H9 (cell line): ENCODE results near the gene RXRB. TPM values are rescaled to one million over a fixed set of nuclear protein-coding genes. Genes with fewer than 3 reads are reported as not detected.

Experiments used
- DNase-seq: peaks from one replicate; pipeline ENCODE4 v3.0.0-alpha.2; 2017
- H2AFZ ChIP-seq: one replicate; pipeline ENCODE4 v1.6.1; 2013; ENCODE audit warnings: mild to moderate bottlenecking, low read length, control low read depth, moderate library complexity
- H2AK5ac ChIP-seq: 2 replicates; pipeline ENCODE4 v1.6.1; 2013; ENCODE audit warnings: low read length, control low read depth, mixed read lengths; ENCODE audit not compliant: insufficient read length
- H2BK120ac ChIP-seq: one replicate; pipeline ENCODE4 v1.6.1; 2013; ENCODE audit warnings: low read depth, mild to moderate bottlenecking, low read length, control low read depth, inconsistent platforms; ENCODE audit not compliant: poor library complexity, severe bottlenecking
- H2BK12ac ChIP-seq: 2 replicates; pipeline ENCODE4 v1.6.1; 2013; ENCODE audit warnings: low read length, control low read depth, mixed read lengths, low read depth; ENCODE audit not compliant: insufficient read length
- H2BK15ac ChIP-seq: 2 replicates; pipeline ENCODE4 v1.6.1; 2013; ENCODE audit warnings: low read depth, low read length, control low read depth
- H2BK20ac ChIP-seq: one replicate; pipeline ENCODE4 v1.6.1; 2013; ENCODE audit warnings: low read depth, mild to moderate bottlenecking, low read length, control low read depth, inconsistent platforms; ENCODE audit not compliant: poor library complexity, severe bottlenecking
- H2BK5ac ChIP-seq: 2 replicates; pipeline ENCODE4 v1.6.1; 2013; ENCODE audit warnings: low read length, control low read depth, mixed read lengths; ENCODE audit not compliant: insufficient read length
- H3K14ac ChIP-seq: 2 replicates; pipeline ENCODE4 v1.6.1; 2013; ENCODE audit warnings: low read length, control low read depth; ENCODE audit not compliant: insufficient read depth
- H3K18ac ChIP-seq: 2 replicates; pipeline ENCODE4 v1.6.1; 2013; ENCODE audit warnings: low read depth, mild to moderate bottlenecking, mixed read lengths, low read length, control low read depth; ENCODE audit not compliant: insufficient read length
- H3K23ac ChIP-seq: 2 replicates; pipeline ENCODE4 v1.6.1; 2013; ENCODE audit warnings: low read length, control low read depth, mixed read lengths, low read depth; ENCODE audit not compliant: insufficient read length
- H3K23me2 ChIP-seq: 2 replicates; pipeline ENCODE4 v1.6.1; 2013; ENCODE audit warnings: low read depth, mild to moderate bottlenecking, mixed read lengths, low read length, control low read depth; ENCODE audit not compliant: insufficient read length, poor library complexity, severe bottlenecking
- H3K27ac ChIP-seq: 2 replicates; pipeline ENCODE4 v1.5.1; 2013; ENCODE audit warnings: low read length, control low read depth, mixed read lengths, low read depth; ENCODE audit not compliant: insufficient read length
- H3K27me3 ChIP-seq: 2 replicates; pipeline ENCODE4 v1.6.1; 2013; ENCODE audit warnings: low read length, control low read depth, inconsistent platforms; ENCODE audit not compliant: insufficient read depth
- H3K4ac ChIP-seq: 2 replicates; pipeline ENCODE4 v1.6.1; 2013; ENCODE audit warnings: low read depth, mild to moderate bottlenecking, control low read depth, inconsistent platforms, low read length, moderate library complexity
- H3K4me1 ChIP-seq: 2 replicates; pipeline ENCODE4 v1.6.1; 2013; ENCODE audit warnings: low read length, control low read depth, inconsistent platforms; ENCODE audit not compliant: insufficient read depth
- H3K4me2 ChIP-seq: 2 replicates; pipeline ENCODE4 v1.6.1; 2013; ENCODE audit warnings: low read length, control low read depth, mixed read lengths; ENCODE audit not compliant: insufficient read length, insufficient read depth
- H3K56ac ChIP-seq: 2 replicates; pipeline ENCODE4 v1.6.1; 2013; ENCODE audit warnings: low read depth, mild to moderate bottlenecking, mixed read lengths, low read length, control low read depth; ENCODE audit not compliant: insufficient read length
- H3K79me1 ChIP-seq: 2 replicates; pipeline ENCODE4 v1.6.1; 2013; ENCODE audit warnings: low read depth, mild to moderate bottlenecking, moderate library complexity, low read length, control low read depth, inconsistent platforms; ENCODE audit not compliant: insufficient read depth, poor library complexity, severe bottlenecking
- H3K79me2 ChIP-seq: 2 replicates; pipeline ENCODE4 v1.6.1; 2013; ENCODE audit warnings: low read length, control low read depth, inconsistent platforms; ENCODE audit not compliant: insufficient read depth
- H3K9ac ChIP-seq: 2 replicates; pipeline ENCODE4 v1.6.1; 2013; ENCODE audit warnings: low read length, control low read depth, mixed read lengths; ENCODE audit not compliant: insufficient read length; ENCODE audit errors: extremely low read depth
- H3K9me3 ChIP-seq: one replicate; pipeline ENCODE4 v1.6.1; 2013; ENCODE audit warnings: low read depth, low read length, inconsistent platforms; ENCODE audit not compliant: control insufficient read depth
- H3T11ph ChIP-seq: one replicate; pipeline ENCODE4 v1.6.1; 2013; ENCODE audit warnings: mild to moderate bottlenecking, low read length, control low read depth, inconsistent platforms
- H4K20me1 ChIP-seq: one replicate; pipeline ENCODE4 v1.6.1; 2013; ENCODE audit not compliant: control insufficient read depth, insufficient read length, insufficient read depth
- H4K5ac ChIP-seq: 2 replicates; pipeline ENCODE4 v1.6.1; 2013; ENCODE audit warnings: low read depth, mild to moderate bottlenecking, mixed read lengths, low read length, control low read depth; ENCODE audit not compliant: insufficient read length
- H4K8ac ChIP-seq: replicated peaks from 2 replicates; pipeline ENCODE4 v1.6.1; 2013; ENCODE audit warnings: low read length, control low read depth, mixed read lengths, low read depth; ENCODE audit not compliant: insufficient read length
- H4K91ac ChIP-seq: 2 replicates; pipeline ENCODE4 v1.6.1; 2013; ENCODE audit warnings: low read depth, mild to moderate bottlenecking, moderate library complexity, mixed read lengths, low read length, control low read depth; ENCODE audit not compliant: insufficient read length
- H3K27ac Mint-ChIP-seq, 3 experiments: 2 replicates in 2 of 3; 3 replicates in 1 of 3; pipeline ENCODE4 v1.8.0; 2020 to 2021; ENCODE audit warnings: mixed read lengths in 3 of 3, mild to moderate bottlenecking in 1 of 3, moderate library complexity in 1 of 3
- H3K27me3 Mint-ChIP-seq: 2 replicates; pipeline ENCODE4 v1.8.0; 2021; ENCODE audit warnings: low read depth, mild to moderate bottlenecking, moderate library complexity, mixed read lengths
- H3K36me3 Mint-ChIP-seq, 3 experiments: 2 replicates in 2 of 3; 3 replicates in 1 of 3; pipeline ENCODE4 v1.8.0; 2020 to 2021; ENCODE audit warnings: low read depth in 3 of 3, mixed read lengths in 3 of 3; ENCODE audit not compliant: insufficient read depth in 1 of 3
- H3K4me1 Mint-ChIP-seq, 2 experiments: 2 replicates each; pipeline ENCODE4 v1.8.0; 2020; ENCODE audit warnings: mixed read lengths in 2 of 2
- H3K4me3 Mint-ChIP-seq, 2 experiments: 2 replicates in 1 of 2; 3 replicates in 1 of 2; pipeline ENCODE4 v1.8.0; 2020 to 2021; ENCODE audit warnings: mild to moderate bottlenecking in 2 of 2, mixed read lengths in 2 of 2, moderate library complexity in 1 of 2
- H3K9me3 Mint-ChIP-seq, 2 experiments: 2 replicates in 1 of 2; 3 replicates in 1 of 2; pipeline ENCODE4 v1.8.0; 2020; ENCODE audit warnings: mild to moderate bottlenecking in 2 of 2, mixed read lengths in 2 of 2, moderate library complexity in 1 of 2
- WGBS: extraction: QIAGEN DNeasy Blood & Tissue Kit; methylation state at CpG from one replicate; pipeline ENCODE4 v1.1.7; 2013; ENCODE audit warnings: missing lambda C conversion rate, low lambda C conversion rate, mixed read lengths; ENCODE audit not compliant: insufficient read length; ENCODE audit errors: extremely low coverage; 5-methylcytosine and 5-hydroxymethylcytosine counted together
- total RNA-seq: library from RNA; stranded (reverse); gene quantifications from 2 replicates; pipeline ENCODE4 v1.2.1, GENCODE V29; 2021
- TF ChIP-seq, protein P1 (sequence below): fragments of 200-600 bp; sonication (generic); conservative IDR thresholded peaks from 3 replicates; pipeline ENCODE4 v1.8.0; 2021; ENCODE audit warnings: antibody characterized with exemption, mild to moderate bottlenecking

RXRB gene
- total RNA-seq, 1 experiment from 2014 or later, result 14.8 TPM

DNA sequence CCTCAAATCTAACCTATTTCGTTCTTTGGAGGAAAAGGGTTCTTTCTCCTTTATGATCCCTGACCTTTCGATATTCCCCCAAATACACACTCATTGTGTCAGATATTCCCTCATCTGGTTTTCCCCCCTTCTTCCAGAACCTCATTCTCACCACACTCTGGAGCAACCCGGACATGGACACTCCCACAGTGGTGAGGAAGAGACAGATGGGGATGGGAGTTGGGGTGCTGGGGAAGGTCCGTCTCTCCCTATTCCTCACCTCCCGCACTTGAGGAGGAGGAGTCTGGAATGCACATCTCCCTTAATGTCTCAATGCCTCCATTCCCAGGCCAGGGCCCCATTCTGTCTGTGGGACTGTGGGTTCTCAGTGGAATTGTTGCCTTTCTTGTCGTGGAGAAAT is 1.5 kb upstream of the RXRB start:
- H3K27me3 Mint-ChIP-seq, result peaks cover 21% of the 10 kb centered on the region

More for the DNA sequence above, 1.5 kb upstream of the RXRB start:
- H2AK5ac ChIP-seq, result no peak overlapping the region
- no peaks in the 10 kb centered on the region for H3K9me3 ChIP-seq
- H2BK120ac ChIP-seq, result no peak overlapping the region
- no peak overlapping the region for H3K18ac ChIP-seq
- no peak overlapping the region for H2AFZ ChIP-seq
- no peak overlapping the region for H4K8ac ChIP-seq
- Mint-ChIP-seq H3K4me1 (peaks cover 51 to 63% of the 10 kb centered on the region in 2 experiments), H3K4me3 (peak overlapping the region; percentile 96 to 99), H3K36me3 (peaks cover 25 to 38% (median 28%) of the 10 kb centered on the region in 3 experiments), H3K9me3 (no peaks in the 10 kb centered on the region; a peak in 1 of 5 replicates), H3K27ac (no peak overlapping the region)
- no peak overlapping the region for H3K14ac ChIP-seq
- H3K56ac ChIP-seq, result no peak overlapping the region
- TF ChIP-seq, protein P1, sequence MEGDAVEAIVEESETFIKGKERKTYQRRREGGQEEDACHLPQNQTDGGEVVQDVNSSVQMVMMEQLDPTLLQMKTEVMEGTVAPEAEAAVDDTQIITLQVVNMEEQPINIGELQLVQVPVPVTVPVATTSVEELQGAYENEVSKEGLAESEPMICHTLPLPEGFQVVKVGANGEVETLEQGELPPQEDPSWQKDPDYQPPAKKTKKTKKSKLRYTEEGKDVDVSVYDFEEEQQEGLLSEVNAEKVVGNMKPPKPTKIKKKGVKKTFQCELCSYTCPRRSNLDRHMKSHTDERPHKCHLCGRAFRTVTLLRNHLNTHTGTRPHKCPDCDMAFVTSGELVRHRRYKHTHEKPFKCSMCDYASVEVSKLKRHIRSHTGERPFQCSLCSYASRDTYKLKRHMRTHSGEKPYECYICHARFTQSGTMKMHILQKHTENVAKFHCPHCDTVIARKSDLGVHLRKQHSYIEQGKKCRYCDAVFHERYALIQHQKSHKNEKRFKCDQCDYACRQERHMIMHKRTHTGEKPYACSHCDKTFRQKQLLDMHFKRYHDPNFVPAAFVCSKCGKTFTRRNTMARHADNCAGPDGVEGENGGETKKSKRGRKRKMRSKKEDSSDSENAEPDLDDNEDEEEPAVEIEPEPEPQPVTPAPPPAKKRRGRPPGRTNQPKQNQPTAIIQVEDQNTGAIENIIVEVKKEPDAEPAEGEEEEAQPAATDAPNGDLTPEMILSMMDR, result no peak
- no peak overlapping the region for H2BK5ac ChIP-seq
- H4K91ac ChIP-seq, result no peak overlapping the region
- no peak overlapping the region for H3K27ac ChIP-seq
- no peak overlapping the region for H2BK12ac ChIP-seq
- H2BK15ac ChIP-seq, result no peak overlapping the region
- H4K20me1 ChIP-seq, result no peaks in the 10 kb centered on the region
- H3T11ph ChIP-seq, result no peak overlapping the region
- H3K27me3 ChIP-seq, result peaks cover 17% of the 10 kb centered on the region; the same call in 1 of the 2 replicates
- H3K9ac ChIP-seq, result no peak overlapping the region
- no peak overlapping the region for H3K23ac ChIP-seq
- no peak overlapping the region for H2BK20ac ChIP-seq
- no peak overlapping the region for H4K5ac ChIP-seq
- H3K4me1 ChIP-seq, result peaks cover 15% of the 10 kb centered on the region; the same call in 1 of the 2 replicates
- peaks cover 4% of the 10 kb centered on the region; the same call in 1 of the 2 replicates for H3K79me2 ChIP-seq
- peak overlapping the region; percentile 86 for H3K4me2 ChIP-seq
- H3K79me1 ChIP-seq, result no peaks in the 10 kb centered on the region
- H3K4ac ChIP-seq, result no peak overlapping the region
- peaks cover 18% of the 10 kb centered on the region for H3K23me2 ChIP-seq
- WGBS, result no CpG with 5 or more reads among the region's 6 CpGs
- DNase-seq, result no peak
